Measurements from ENCODE around the gene DIS3L2. TPM values are rescaled to one million over a fixed set of nuclear protein-coding genes. Genes with fewer than 3 reads are reported as not detected.

The DIS3L2 gene
- total and polyA plus RNA-seq, 2 experiments from 2014 or later: 15.2 to 25.3 TPM

GRCh38 chr2:232196802-232197201, 235.3 kb downstream of the DIS3L2 start:
- peak; percentile 67 for ATAC-seq
- DNase-seq (ENCODE audit: low spot score): peak; percentile 16
- H3K4me2 ChIP-seq: peak overlapping the region; percentile 8
- no peak overlapping the region for H3K4me3 ChIP-seq
- Mint-ChIP-seq H3K4me3 (no peak overlapping the region), H3K36me3 (ENCODE audit: low read depth) (peaks cover 11% of the 10 kb centered on the region), H3K4me1 (peaks cover 31% of the 10 kb centered on the region), H3K27ac (peak overlapping the region; percentile 18), H3K27me3 (ENCODE audit: insufficient read depth, low read depth, poor library complexity) (no peaks in the 10 kb centered on the region), H3K9me3 (peaks cover 8% of the 10 kb centered on the region; the same call in 2 of the 3 replicates)
- H3K4me1 ChIP-seq (ENCODE audit: insufficient read depth): peaks cover 18% of the 10 kb centered on the region
- H3K36me3 ChIP-seq (ENCODE audit: insufficient read depth): no peaks in the 10 kb centered on the region
- H3K27ac ChIP-seq (ENCODE audit: low read depth): peak overlapping the region; percentile 7; the same call in 1 of the 2 replicates
- no peaks in the 10 kb centered on the region for H3K27me3 ChIP-seq (ENCODE audit: insufficient read depth)
- no peaks in the 10 kb centered on the region for H3K9me2 ChIP-seq (ENCODE audit: insufficient read depth)
- H2AFZ ChIP-seq: no peak overlapping the region
- H3F3A ChIP-seq (replicated peaks; ENCODE audit: low read depth): no peaks in the 10 kb centered on the region
- TF ChIP-seq EZH2 (IDR thresholded peaks at IDR 0.05; ENCODE audit: low read depth, unreplicated experiment) (no peak), ZNF462 (CRISPR knock-in tag; IDR thresholded peaks at IDR 0.05) (peak; percentile 63; the same call in 1 of the 2 replicates)
- no peaks in the 10 kb centered on the region for H4K20me1 ChIP-seq (replicated peaks; ENCODE audit: insufficient read depth)
- no peaks in the 10 kb centered on the region for H3K79me2 ChIP-seq (replicated peaks; ENCODE audit: insufficient read depth)

- no peaks in the 10 kb centered on the region for H3F3A ChIP-seq (replicated peaks; ENCODE audit: low read depth)
- no peaks in the 10 kb centered on the region for H4K20me1 ChIP-seq (replicated peaks; ENCODE audit: insufficient read depth)
- no peak overlapping the region for H3K4me2 ChIP-seq
- no peak overlapping the region for H3K27ac Mint-ChIP-seq
- H3K4me3 ChIP-seq: no peak overlapping the region
- H3K27ac ChIP-seq (ENCODE audit: low read depth): no peak overlapping the region
- H3K4me3 Mint-ChIP-seq: no peak overlapping the region
- peaks cover under 1% of the 10 kb centered on the region; the same call in 2 of the 3 replicates for H3K36me3 Mint-ChIP-seq (ENCODE audit: low read depth)
- H3K9me2 ChIP-seq (ENCODE audit: insufficient read depth): no peaks in the 10 kb centered on the region
- H2AFZ ChIP-seq: no peak overlapping the region
- no peaks in the 10 kb centered on the region for H3K36me3 ChIP-seq (ENCODE audit: insufficient read depth)
- no peak for ATAC-seq
- H3K4me1 ChIP-seq (ENCODE audit: insufficient read depth): peaks cover 18% of the 10 kb centered on the region
- peaks cover under 1% of the 10 kb centered on the region; the same call in 1 of the 3 replicates for H3K9me3 Mint-ChIP-seq
- no peaks in the 10 kb centered on the region for H3K79me2 ChIP-seq (replicated peaks; ENCODE audit: insufficient read depth)
- H3K4me1 Mint-ChIP-seq: peaks cover 30% of the 10 kb centered on the region
- H3K27me3 ChIP-seq (ENCODE audit: insufficient read depth): no peaks in the 10 kb centered on the region
- DNase-seq (ENCODE audit: low spot score): no peak
- H3K27me3 Mint-ChIP-seq (ENCODE audit: insufficient read depth, low read depth, poor library complexity): no peaks in the 10 kb centered on the region
- no peak for TF ChIP-seq ZNF331 (CRISPR knock-in tag; IDR thresholded peaks at IDR 0.05; ENCODE audit: low read depth)
- TF ChIP-seq STAT1 (IDR thresholded peaks at IDR 0.05; ENCODE audit: unreplicated experiment): no peak
- TF ChIP-seq CREB1 (CRISPR knock-in tag; IDR thresholded peaks at IDR 0.05; ENCODE audit: low read depth): no peak
- no peak for TF ChIP-seq NANOG (IDR thresholded peaks at IDR 0.05; ENCODE audit: borderline replicate concordance)
- TF ChIP-seq ZNF462 (CRISPR knock-in tag; IDR thresholded peaks at IDR 0.05): no peak
Observed at GRCh38 chr2:232200195-232200594, 238.7 kb downstream of the DIS3L2 start.
